ENCODE measurements around the gene ALPG. TPM values are rescaled to one million over a fixed set of nuclear protein-coding genes. Genes with fewer than 3 reads are reported as not detected.
"Not testable (repeated sequence)": the region's sequence is repeated elsewhere in the genome, so short reads cannot be mapped to it uniquely, and the experiment has no call there.

The ALPG gene
- total RNA-seq, 1 donor from 2014 or later: not detected

- intact Hi-C loops (cut with micrococcal nuclease): no loop called here
Observed at GRCh38 chr2:232395586-232395985, 11.1 kb upstream of the ALPG start.

- intact Hi-C loops (cut with micrococcal nuclease): no loop called here
Observed at GRCh38 chr2:232396683-232397082, 10.0 kb upstream of the ALPG start.

GRCh38 chr2:232398293-232399034, 8.2 kb upstream of the ALPG start:
- intact Hi-C loops (cut with micrococcal nuclease): no loop called here

- intact Hi-C loops (cut with micrococcal nuclease): no loop called here
Observed at GRCh38 chr2:232400256-232401015, 6.2 kb upstream of the ALPG start.

GRCh38 chr2:232402518-232402917, 4.1 kb upstream of the ALPG start:
- intact Hi-C loops (cut with micrococcal nuclease): no loop called here

- intact Hi-C loops (cut with micrococcal nuclease): no loop called here
Observed at GRCh38 chr2:232405943-232406510, 617 bp upstream of the ALPG start.

GRCh38 chr2:232407428-232408150, 945 bp downstream of the ALPG start:
- intact Hi-C loops (cut with micrococcal nuclease): not testable (repeated sequence)

- intact Hi-C loops (cut with micrococcal nuclease): not testable (repeated sequence)
Observed at GRCh38 chr2:232408269-232408668, 1.6 kb downstream of the ALPG start.

GRCh38 chr2:232409617-232410016, 3.0 kb downstream of the ALPG start:
- intact Hi-C loops (cut with micrococcal nuclease): not testable (repeated sequence)

GRCh38 chr2:232410238-232410900, 3.7 kb downstream of the ALPG start:
- intact Hi-C loops (cut with micrococcal nuclease): no loop called here

- intact Hi-C loops (cut with micrococcal nuclease): no loop called here
Observed at GRCh38 chr2:232411901-232412629, 5.4 kb downstream of the ALPG start.

- intact Hi-C loops (cut with micrococcal nuclease): no loop called here
Observed at GRCh38 chr2:232412986-232413385, 6.3 kb downstream of the ALPG start.

GRCh38 chr2:232415138-232415690, 8.6 kb downstream of the ALPG start:
- intact Hi-C loops (cut with micrococcal nuclease): no loop called here

- intact Hi-C loops (cut with micrococcal nuclease): no loop called here
Observed at GRCh38 chr2:232415736-232416520, 9.3 kb downstream of the ALPG start.

GRCh38 chr2:232416521-232417470, 10.2 kb downstream of the ALPG start:
- intact Hi-C loops (cut with micrococcal nuclease): no loop called here

- intact Hi-C loops (cut with micrococcal nuclease): no loop called here
Observed at GRCh38 chr2:232417489-232417888, 10.8 kb downstream of the ALPG start.

- intact Hi-C loops (cut with micrococcal nuclease): no loop called here
Observed at GRCh38 chr2:232418056-232418455, 11.4 kb downstream of the ALPG start.

Measured in T-helper 2 cell treated with Interferon-gamma antibody and Interleukin-4, amounts not matched to agents 100 ng/mL and 5 ng/mL, for 36 hours (primary cell).